ELR (cell line): ENCODE measurements around the gene KIFAP3.
A peak's percentile ranks its signal among the peaks of the same experiment; 100 is the strongest.

Source experiments
- DNase-seq: peaks from one replicate; pipeline ENCODE4 v3.0.0-alpha.2; 2015; ENCODE audit warnings: low read depth

The KIFAP3 gene

GRCh38 chr1:169985757-169986156 lies 88.7 kb downstream of the KIFAP3 start:
- no peak for DNase-seq

- DNase-seq = no peak
Measured at GRCh38 chr1:169974067-169974466, 100.4 kb downstream of the KIFAP3 start.

GRCh38 chr1:169970114-169970513 lies 104.4 kb downstream of the KIFAP3 start:
- DNase-seq = no peak

- no peak for DNase-seq
Measured at GRCh38 chr1:169968174-169968573, 106.3 kb downstream of the KIFAP3 start.

- DNase-seq = no peak
Measured at GRCh38 chr1:169964206-169964605, 110.3 kb downstream of the KIFAP3 start.

GRCh38 chr1:169959686-169960085 lies 114.8 kb downstream of the KIFAP3 start:
- no peak for DNase-seq

GRCh38 chr1:169958987-169959386 lies 115.5 kb downstream of the KIFAP3 start:
- DNase-seq = no peak

- no peak for DNase-seq
Measured at GRCh38 chr1:169957884-169958283, 116.6 kb downstream of the KIFAP3 start.

- no peak for DNase-seq
Measured at GRCh38 chr1:169951108-169951507, 123.4 kb downstream of the KIFAP3 start.

GRCh38 chr1:169949139-169949538 lies 125.4 kb downstream of the KIFAP3 start:
- DNase-seq = peak; percentile 32

- DNase-seq = no peak
Measured at GRCh38 chr1:169946206-169946605, 128.3 kb downstream of the KIFAP3 start.

- DNase-seq = no peak
Measured at GRCh38 chr1:169945181-169945580, 129.3 kb downstream of the KIFAP3 start.

GRCh38 chr1:169944621-169945020 lies 129.9 kb downstream of the KIFAP3 start:
- DNase-seq = no peak

- DNase-seq = no peak
Measured at GRCh38 chr1:169943963-169944526, 130.4 kb downstream of the KIFAP3 start.

- DNase-seq = no peak
Measured at GRCh38 chr1:169941982-169942830, 132.3 kb downstream of the KIFAP3 start.

- DNase-seq = peak; percentile 14
Measured at GRCh38 chr1:169933984-169934725, 140.3 kb downstream of the KIFAP3 start.

- DNase-seq = no peak
Measured at GRCh38 chr1:169931795-169932231, 142.7 kb downstream of the KIFAP3 start.

- no peak for DNase-seq
Measured at GRCh38 chr1:169929210-169929526, 145.3 kb downstream of the KIFAP3 start.

- DNase-seq = peak; percentile 66
Measured at GRCh38 chr1:169928438-169929209, 145.9 kb downstream of the KIFAP3 start.

- no peak for DNase-seq
Measured at GRCh38 chr1:169925505-169926482, 148.7 kb downstream of the KIFAP3 start.

- no peak for DNase-seq
Measured at GRCh38 chr1:169924829-169925228, 149.7 kb downstream of the KIFAP3 start.
